GM12874 (cell line): ENCODE measurements around the gene CCDC190.

ENCODE experiments used
- TF ChIP-seq, protein P1 (sequence below): IDR thresholded peaks from 2 replicates; pipeline ENCODE4 v1.5.1; 2011; ENCODE audit warnings: low read depth, mild to moderate bottlenecking, control low read depth, low read length, moderate library complexity; ENCODE audit not compliant: insufficient read depth

CCDC190 gene

DNA sequence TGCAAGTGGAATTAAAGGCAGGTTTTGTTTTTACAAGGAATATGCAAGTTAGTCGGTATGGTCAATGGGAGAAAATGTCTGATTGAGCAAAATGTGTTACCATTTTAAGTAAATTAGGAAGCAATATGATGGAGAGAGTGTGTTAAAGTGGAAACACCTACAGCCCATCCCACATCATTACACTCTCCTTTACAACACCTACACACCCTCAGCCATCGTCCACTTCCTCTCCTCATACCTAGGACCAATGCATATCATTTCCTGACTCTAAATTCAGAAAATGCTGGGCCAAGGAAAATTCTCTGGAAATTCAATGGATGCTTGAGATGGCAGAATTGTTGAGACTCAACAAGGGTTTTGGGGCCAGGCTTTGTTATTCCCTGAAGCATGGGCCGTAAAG, 16.4 kb upstream of the CCDC190 start:
- TF ChIP-seq, protein P1, sequence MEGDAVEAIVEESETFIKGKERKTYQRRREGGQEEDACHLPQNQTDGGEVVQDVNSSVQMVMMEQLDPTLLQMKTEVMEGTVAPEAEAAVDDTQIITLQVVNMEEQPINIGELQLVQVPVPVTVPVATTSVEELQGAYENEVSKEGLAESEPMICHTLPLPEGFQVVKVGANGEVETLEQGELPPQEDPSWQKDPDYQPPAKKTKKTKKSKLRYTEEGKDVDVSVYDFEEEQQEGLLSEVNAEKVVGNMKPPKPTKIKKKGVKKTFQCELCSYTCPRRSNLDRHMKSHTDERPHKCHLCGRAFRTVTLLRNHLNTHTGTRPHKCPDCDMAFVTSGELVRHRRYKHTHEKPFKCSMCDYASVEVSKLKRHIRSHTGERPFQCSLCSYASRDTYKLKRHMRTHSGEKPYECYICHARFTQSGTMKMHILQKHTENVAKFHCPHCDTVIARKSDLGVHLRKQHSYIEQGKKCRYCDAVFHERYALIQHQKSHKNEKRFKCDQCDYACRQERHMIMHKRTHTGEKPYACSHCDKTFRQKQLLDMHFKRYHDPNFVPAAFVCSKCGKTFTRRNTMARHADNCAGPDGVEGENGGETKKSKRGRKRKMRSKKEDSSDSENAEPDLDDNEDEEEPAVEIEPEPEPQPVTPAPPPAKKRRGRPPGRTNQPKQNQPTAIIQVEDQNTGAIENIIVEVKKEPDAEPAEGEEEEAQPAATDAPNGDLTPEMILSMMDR: no peak

DNA sequence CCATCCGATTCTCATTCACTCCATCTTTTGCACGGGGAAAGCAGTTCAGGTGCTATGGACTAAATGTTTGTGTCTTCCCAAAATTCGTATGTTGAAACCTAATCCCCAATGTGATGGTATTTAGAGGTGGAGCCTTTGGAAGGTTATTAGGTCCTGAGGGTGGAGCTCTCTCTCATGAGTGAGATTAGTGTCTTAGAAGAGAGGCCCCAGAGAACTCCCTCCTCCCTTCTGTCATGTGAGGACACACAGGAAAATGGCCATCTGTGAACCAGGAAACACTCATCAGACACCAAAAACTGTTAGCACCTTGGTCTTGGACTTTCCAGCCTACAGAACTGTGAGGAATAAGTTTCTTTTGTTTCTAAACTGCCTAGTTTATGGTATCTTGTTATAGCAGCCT, 15.8 kb upstream of the CCDC190 start:
- TF ChIP-seq, protein P1: no peak

DNA sequence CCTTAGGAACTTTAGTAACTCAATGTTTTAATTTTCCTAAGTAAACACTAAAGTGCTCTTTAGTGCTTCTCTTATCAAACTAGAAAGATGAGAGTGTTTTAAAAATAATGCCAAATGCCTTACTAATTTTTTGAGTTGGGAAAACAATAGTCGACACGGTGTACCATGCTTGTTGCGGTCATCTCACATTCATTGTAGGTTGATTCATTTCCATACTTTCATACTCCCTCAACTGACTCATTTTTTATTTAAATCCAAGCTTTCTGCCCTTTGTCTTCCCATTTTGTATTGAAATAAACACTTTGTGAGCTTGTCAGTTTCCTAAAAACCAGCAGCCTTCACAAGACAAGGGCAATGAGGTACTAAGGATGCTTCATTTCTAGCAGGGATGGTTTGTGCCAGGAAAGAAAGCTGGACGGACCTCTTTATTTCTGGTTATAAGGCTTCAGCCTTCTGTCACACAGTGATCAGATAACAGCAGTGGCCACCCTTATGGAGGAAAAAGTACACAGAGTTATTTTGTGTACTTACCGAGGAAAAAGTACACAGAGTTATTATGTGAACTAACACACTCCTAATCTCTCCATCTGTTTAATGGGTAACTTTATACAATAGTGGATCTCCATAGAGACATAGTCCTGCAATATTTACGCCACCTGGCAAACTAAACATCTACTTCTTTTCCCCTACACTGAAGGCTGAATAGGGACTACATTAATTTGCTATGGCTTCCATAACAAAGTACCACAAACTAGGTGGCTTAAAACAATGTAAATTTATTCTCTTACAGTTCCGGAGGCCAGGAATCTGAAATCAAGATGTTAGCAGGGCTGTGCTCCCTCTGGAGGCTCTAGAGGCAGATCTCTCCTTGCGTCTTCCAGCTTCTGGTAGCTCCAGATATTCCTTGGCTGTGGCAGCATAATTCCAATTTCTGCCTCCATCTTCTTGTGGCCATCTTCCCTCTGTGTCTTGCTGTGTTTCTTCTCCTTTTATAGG, 13.0 kb upstream of the CCDC190 start:
- TF ChIP-seq, protein P1: no peak

DNA sequence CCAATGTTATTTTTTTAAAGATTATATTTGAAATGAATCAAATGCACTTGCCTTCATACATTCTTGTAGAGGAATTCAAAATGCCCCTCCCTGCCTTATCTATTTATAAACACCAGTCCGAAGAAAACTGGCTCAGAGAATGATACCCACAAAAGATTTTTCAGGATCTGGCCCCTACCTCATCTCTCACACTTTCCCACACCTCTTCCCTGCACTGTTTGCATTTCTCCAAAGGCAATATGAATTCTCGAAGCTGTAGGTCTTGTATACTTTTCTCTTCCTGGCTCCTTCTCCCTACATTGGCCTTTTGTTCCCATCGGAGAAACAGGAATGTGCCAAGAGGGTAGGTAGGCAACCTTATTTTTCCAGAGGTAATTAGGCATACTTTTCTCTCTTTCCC, 12.0 kb upstream of the CCDC190 start:
- TF ChIP-seq, protein P1: no peak

DNA sequence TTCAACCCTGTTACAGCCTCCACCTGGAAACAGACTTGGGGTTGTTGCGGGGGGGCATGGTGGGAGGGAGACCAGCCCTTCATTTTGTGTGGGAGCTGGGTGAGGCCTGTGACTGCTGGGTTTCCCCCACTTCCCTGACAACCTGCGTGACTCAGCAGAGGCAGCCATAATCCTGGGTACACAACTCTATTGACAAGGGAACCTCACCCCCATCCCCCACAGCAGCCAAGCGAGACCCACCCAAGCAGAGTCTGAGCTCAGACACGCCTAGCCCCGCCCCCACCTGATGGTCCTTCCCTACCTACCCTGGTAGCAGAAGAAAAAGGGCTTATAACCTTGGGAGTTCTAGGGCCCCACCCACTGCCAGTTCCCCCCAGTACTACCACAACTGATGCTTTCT, 8.0 kb upstream of the CCDC190 start:
- TF ChIP-seq, protein P1: no peak

DNA sequence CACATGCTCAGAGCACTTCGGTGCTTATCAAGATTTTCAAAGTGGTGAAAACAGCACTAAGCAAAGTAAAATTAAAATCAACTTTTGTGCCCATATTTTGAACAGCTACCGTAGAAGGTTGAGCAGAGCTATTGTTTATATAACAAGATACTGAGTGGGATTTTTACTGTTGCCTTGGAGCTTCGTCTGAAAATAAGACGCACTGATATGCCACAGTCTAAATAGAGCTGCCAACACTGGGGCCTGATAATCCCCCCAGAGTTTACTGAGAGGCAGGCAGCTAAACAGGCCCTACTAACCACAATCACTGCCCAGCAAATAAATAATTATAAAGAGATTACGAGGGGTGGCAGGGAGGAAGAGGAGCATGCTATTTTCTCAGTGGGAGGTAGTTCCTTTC, 650 bp upstream of the CCDC190 start:
- TF ChIP-seq, protein P1: no peak

DNA sequence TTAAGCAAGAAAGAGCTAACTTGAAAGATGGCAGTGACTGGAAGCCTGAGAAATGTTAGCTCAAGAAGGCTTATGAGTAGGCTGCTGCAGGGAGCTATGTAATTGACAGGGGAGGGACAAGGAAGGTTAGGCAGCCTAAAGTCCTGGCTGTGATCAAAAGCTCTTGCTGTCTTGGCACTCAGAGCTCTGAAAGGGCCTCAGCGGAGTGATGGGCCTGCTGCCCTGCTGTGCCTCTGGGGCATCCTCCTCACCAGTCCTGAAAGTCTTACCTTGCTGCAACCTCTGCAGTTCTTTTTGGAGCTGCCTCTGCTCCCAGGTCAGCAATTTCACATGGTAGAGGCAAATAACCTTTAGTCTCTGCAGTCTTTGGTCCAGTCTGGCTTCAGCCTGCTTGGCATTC, 1.8 kb downstream of the CCDC190 start:
- TF ChIP-seq, protein P1: no peak
